MM.1S (cell line): ENCODE data around the gene ASPHD1.

Experiments
- DNase-seq: peaks from one replicate; pipeline ENCODE4 v3.0.0-alpha.2; 2015
- H2AFZ ChIP-seq: fragments of 300-600 bp; sonication (generic); 2 replicates; pipeline ENCODE4 v1.6.0; 2016; ENCODE audit warnings: antibody characterized with exemption, low read length
- H3F3A ChIP-seq: fragments of 300-600 bp; sonication (generic); 2 replicates; pipeline ENCODE4 v1.6.1; 2016; ENCODE audit warnings: mild to moderate bottlenecking, antibody characterized with exemption, low read length, moderate library complexity, mixed read lengths; ENCODE audit not compliant: insufficient read depth
- H3K27ac ChIP-seq: fragments of 300-600 bp; sonication (generic); 2 replicates; pipeline ENCODE4 v1.5.1; 2016; ENCODE audit warnings: mild to moderate bottlenecking, low read length
- H3K27me3 ChIP-seq: fragments of 300-600 bp; sonication (generic); replicated peaks from 2 replicates; pipeline ENCODE4 v1.6.0; 2016; ENCODE audit warnings: low read length; ENCODE audit not compliant: insufficient read depth
- H3K36me3 ChIP-seq: fragments of 300-600 bp; sonication (generic); replicated peaks from 2 replicates; pipeline ENCODE4 v1.6.1; 2016; ENCODE audit warnings: mild to moderate bottlenecking, low read length, mixed read lengths; ENCODE audit not compliant: insufficient read depth
- H3K4me1 ChIP-seq: fragments of 300-600 bp; sonication (generic); 2 replicates; pipeline ENCODE4 v1.6.1; 2016; ENCODE audit warnings: low read length, mixed read lengths
- H3K4me2 ChIP-seq: fragments of 300-600 bp; sonication (generic); 2 replicates; pipeline ENCODE4 v1.6.0; 2016; ENCODE audit warnings: low read depth, low read length
- H3K4me3 ChIP-seq: fragments of 300-600 bp; sonication (generic); 2 replicates; pipeline ENCODE4 v1.5.1; 2016; ENCODE audit warnings: low read length, mixed read lengths
- H3K79me2 ChIP-seq: fragments of 300-600 bp; sonication (generic); 2 replicates; pipeline ENCODE4 v1.6.1; 2016; ENCODE audit warnings: mixed run types, low read length, mixed read lengths
- H3K9ac ChIP-seq: fragments of 300-600 bp; sonication (generic); 2 replicates; pipeline ENCODE4 v1.6.1; 2016; ENCODE audit warnings: low read length, mixed read lengths
- H3K9me2 ChIP-seq: fragments of 300-600 bp; sonication (generic); replicated peaks from 2 replicates; pipeline ENCODE4 v1.6.1; 2016; ENCODE audit warnings: mild to moderate bottlenecking, low read length, mixed read lengths; ENCODE audit not compliant: insufficient read depth
- H3K9me3 ChIP-seq: fragments of 300-600 bp; sonication (generic); replicated peaks from 2 replicates; pipeline ENCODE4 v1.6.1; 2016; ENCODE audit warnings: mild to moderate bottlenecking, low read length, mixed read lengths; ENCODE audit not compliant: insufficient read depth
- H4K20me1 ChIP-seq: fragments of 300-600 bp; sonication (generic); 2 replicates; pipeline ENCODE4 v1.6.1; 2016; ENCODE audit warnings: mild to moderate bottlenecking, low read length, moderate library complexity, mixed read lengths; ENCODE audit not compliant: insufficient read depth
- CTCF ChIP-seq: fragments of 300-600 bp; sonication (generic); IDR thresholded peaks from 2 replicates; pipeline ENCODE4 v1.5.1; 2016; ENCODE audit warnings: antibody characterized with exemption, low read length, mixed read lengths
- EZH2 ChIP-seq: fragments of 300-600 bp; sonication (generic); optimal IDR thresholded peaks from 2 replicates; pipeline ENCODE3; 2017; ENCODE audit warnings: low read depth, mild to moderate bottlenecking, antibody characterized with exemption, low read length, mixed read lengths
- EZH2phosphoT487 ChIP-seq: fragments of 300-600 bp; sonication (generic); IDR thresholded peaks from 2 replicates; pipeline ENCODE4 v1.6.1; 2018; ENCODE audit warnings: antibody characterized with exemption, low read length

ASPHD1 gene

GRCh38 chr16:29893553-29893952 is 6.7 kb upstream of the ASPHD1 start:
- Histone ChIP-seq H3K79me2 (no peaks in the 10 kb centered on the region), H2AFZ (no peak overlapping the region), H3K9me2 (no peaks in the 10 kb centered on the region), H3K9me3 (no peaks in the 10 kb centered on the region), H3K4me3 (no peak overlapping the region), H3K4me1 (no peaks in the 10 kb centered on the region), H4K20me1 (no peaks in the 10 kb centered on the region), H3K36me3 (no peaks in the 10 kb centered on the region), H3K27me3 (peaks cover 43% of the 10 kb centered on the region), H3K9ac (no peak overlapping the region), H3K4me2 (no peak overlapping the region), H3F3A (no peaks in the 10 kb centered on the region), H3K27ac (no peak overlapping the region)
- DNase-seq, result no peak
- no peak for TF ChIP-seq CTCF
- TF ChIP-seq EZH2, result no peak
- TF ChIP-seq EZH2phosphoT487, result no peak

GRCh38 chr16:29894352-29894751 is 5.9 kb upstream of the ASPHD1 start:
- H3K9me2 ChIP-seq, result no peaks in the 10 kb centered on the region
- no peaks in the 10 kb centered on the region for H3K36me3 ChIP-seq
- DNase-seq, result no peak
- H3K27me3 ChIP-seq, result peaks cover 48% of the 10 kb centered on the region
- no peaks in the 10 kb centered on the region for H3K9me3 ChIP-seq
- H3K27ac ChIP-seq, result no peak overlapping the region
- no peak overlapping the region for H2AFZ ChIP-seq
- H3K9ac ChIP-seq, result no peak overlapping the region
- TF ChIP-seq EZH2phosphoT487, result no peak
- no peak for TF ChIP-seq EZH2
- no peak for TF ChIP-seq CTCF
- H4K20me1 ChIP-seq, result no peaks in the 10 kb centered on the region
- H3K4me3 ChIP-seq, result no peak overlapping the region
- no peaks in the 10 kb centered on the region for H3K79me2 ChIP-seq
- H3K4me1 ChIP-seq, result no peaks in the 10 kb centered on the region
- no peaks in the 10 kb centered on the region for H3F3A ChIP-seq
- H3K4me2 ChIP-seq, result no peak overlapping the region

GRCh38 chr16:29896841-29897240 is 3.4 kb upstream of the ASPHD1 start:
- Histone ChIP-seq H2AFZ (no peak overlapping the region), H3K4me2 (no peak overlapping the region), H3F3A (no peaks in the 10 kb centered on the region), H4K20me1 (no peaks in the 10 kb centered on the region), H3K79me2 (no peaks in the 10 kb centered on the region), H3K36me3 (no peaks in the 10 kb centered on the region), H3K4me3 (no peak overlapping the region), H3K9ac (no peak overlapping the region), H3K4me1 (0 out of 2 replicates have a peak, but pooled peaks cover 4% of the 10 kb centered on the region), H3K27ac (no peak overlapping the region), H3K9me3 (no peaks in the 10 kb centered on the region), H3K27me3 (peaks cover 56% of the 10 kb centered on the region), H3K9me2 (no peaks in the 10 kb centered on the region)
- TF ChIP-seq EZH2 (no peak), EZH2phosphoT487 (no peak), CTCF (no peak)
- DNase-seq, result no peak
